GM23338 (cell line): ENCODE results near the gene LYPLAL1. TPM values are rescaled to one million over a fixed set of nuclear protein-coding genes. Genes with fewer than 3 reads are reported as not detected.

Source experiments
- ATAC-seq: fragments of 200-7000 bp; cut with Tn5 transposase; 3 replicates; pipeline ENCODE4 v1.9.1; 2020
- DNase-seq: peaks from one replicate; pipeline ENCODE4 v3.0.0-alpha.2; 2015; ENCODE audit warnings: low spot score
- H2AFZ ChIP-seq: fragments of 200-600 bp; sonication (generic); 2 replicates; pipeline ENCODE4 v1.8.0; 2016; ENCODE audit warnings: antibody characterized with exemption, mild to moderate bottlenecking, moderate library complexity
- H3F3A ChIP-seq: fragments of 200-600 bp; sonication (generic); replicated peaks from 2 replicates; pipeline ENCODE4 v1.8.0; 2017; ENCODE audit warnings: antibody characterized with exemption, mixed run types, low read depth
- H3K27ac ChIP-seq: fragments of 200-600 bp; sonication (generic); 2 replicates; pipeline ENCODE4 v1.6.1; 2016; ENCODE audit warnings: low read depth
- H3K27me3 ChIP-seq: fragments of 200-600 bp; sonication (generic); 2 replicates; pipeline ENCODE4 v1.8.0; 2016; ENCODE audit warnings: mild to moderate bottlenecking, mixed run types, moderate library complexity; ENCODE audit not compliant: insufficient read depth
- H3K36me3 ChIP-seq: fragments of 200-600 bp; sonication (generic); 2 replicates; pipeline ENCODE4 v1.8.0; 2016; ENCODE audit warnings: mild to moderate bottlenecking; ENCODE audit not compliant: insufficient read depth
- H3K4me1 ChIP-seq: fragments of 200-600 bp; sonication (generic); 2 replicates; pipeline ENCODE4 v1.8.0; 2016; ENCODE audit warnings: mild to moderate bottlenecking, moderate library complexity; ENCODE audit not compliant: insufficient read depth
- H3K4me2 ChIP-seq: fragments of 200-600 bp; sonication (generic); 2 replicates; pipeline ENCODE4 v1.7.1; 2017; ENCODE audit warnings: mixed run types
- H3K4me3 ChIP-seq: fragments of 200-600 bp; sonication (generic); 2 replicates; pipeline ENCODE4 v1.6.1; 2016; ENCODE audit warnings: mixed run types
- H3K79me2 ChIP-seq: fragments of 200-600 bp; sonication (generic); replicated peaks from 2 replicates; pipeline ENCODE4 v1.8.0; 2017; ENCODE audit warnings: mild to moderate bottlenecking; ENCODE audit not compliant: insufficient read depth
- H3K9me2 ChIP-seq: fragments of 200-600 bp; sonication (generic); 2 replicates; pipeline ENCODE4 v1.8.0; 2017; ENCODE audit not compliant: insufficient read depth
- H4K20me1 ChIP-seq: fragments of 200-600 bp; sonication (generic); replicated peaks from 2 replicates; pipeline ENCODE4 v1.8.0; 2017; ENCODE audit warnings: mild to moderate bottlenecking; ENCODE audit not compliant: insufficient read depth
- H3K27ac Mint-ChIP-seq: 2 replicates; pipeline ENCODE4 v1.8.0; 2020; ENCODE audit warnings: inconsistent platforms, mild to moderate bottlenecking, moderate library complexity, mixed read lengths
- H3K27me3 Mint-ChIP-seq: 3 replicates; pipeline ENCODE4 v1.8.0; 2022; ENCODE audit warnings: low read depth, mild to moderate bottlenecking, moderate library complexity, mixed read lengths, inconsistent platforms; ENCODE audit not compliant: insufficient read depth, poor library complexity
- H3K36me3 Mint-ChIP-seq: 3 replicates; pipeline ENCODE4 v1.8.0; 2021; ENCODE audit warnings: low read depth, mild to moderate bottlenecking, inconsistent platforms, moderate library complexity, mixed read lengths
- H3K4me1 Mint-ChIP-seq: 3 replicates; pipeline ENCODE4 v1.8.0; 2020; ENCODE audit warnings: mild to moderate bottlenecking, inconsistent platforms, mixed read lengths
- H3K4me3 Mint-ChIP-seq: 3 replicates; pipeline ENCODE4 v1.8.0; 2021; ENCODE audit warnings: moderate library complexity, mild to moderate bottlenecking, inconsistent platforms, mixed read lengths
- H3K9me3 Mint-ChIP-seq: 3 replicates; pipeline ENCODE4 v1.8.0; 2020; ENCODE audit warnings: moderate library complexity, mild to moderate bottlenecking, inconsistent platforms, mixed read lengths
- CREB1 ChIP-seq: fragments of 250-450 bp; sonication (Bioruptor Pico); IDR thresholded peaks from 2 replicates; pipeline ENCODE4 v1.5.0; 2020; ENCODE audit warnings: low read depth, mild to moderate bottlenecking, moderate library complexity
- EZH2 ChIP-seq: fragments of 200-600 bp; sonication (generic); IDR thresholded peaks from one replicate; pipeline ENCODE4 v1.8.0; 2017; ENCODE audit warnings: antibody characterized with exemption, mild to moderate bottlenecking, low read depth; ENCODE audit not compliant: unreplicated experiment
- NANOG ChIP-seq: IDR thresholded peaks from 2 replicates; pipeline ENCODE4 v1.6.1; 2016; ENCODE audit warnings: antibody characterized with exemption, borderline replicate concordance
- POLR2AphosphoS5 ChIP-seq: IDR thresholded peaks from 2 replicates; pipeline ENCODE4 v1.6.1; 2016; ENCODE audit warnings: antibody characterized with exemption, low read depth
- STAT1 ChIP-seq: IDR thresholded peaks from one replicate; pipeline ENCODE4 v1.6.1; 2016; ENCODE audit warnings: antibody characterized with exemption; ENCODE audit not compliant: unreplicated experiment
- ZNF114 ChIP-seq: fragments of 250-450 bp; sonication (Bioruptor Pico); IDR thresholded peaks from 2 replicates; pipeline ENCODE4 v1.5.0; 2020; ENCODE audit warnings: mild to moderate bottlenecking, moderate library complexity
- ZNF331 ChIP-seq: fragments of 250-450 bp; sonication (Bioruptor Pico); IDR thresholded peaks from 2 replicates; pipeline ENCODE4 v1.5.0; 2020; ENCODE audit warnings: low read depth, mild to moderate bottlenecking, moderate library complexity
- polyA plus RNA-seq: library from polyadenylated mRNA; unstranded; fragments of >200 nt; fragmentation: Nextera tagmentation; extraction: Ambion mirVana; gene quantifications from 2 replicates; pipeline ENCODE4 v1.2.1, GENCODE V29; 2016
- total RNA-seq: library from RNA; depleted of rRNA; stranded (reverse); fragments of >200 nt; shearing (Covaris generic); gene quantifications from 2 replicates; pipeline ENCODE4 v1.2.3, GENCODE V29; 2014
- TF ChIP-seq, protein P1 (sequence below): IDR thresholded peaks from one replicate; pipeline ENCODE4 v1.6.1; 2018; ENCODE audit warnings: antibody characterized with exemption; ENCODE audit not compliant: unreplicated experiment
- TF ChIP-seq, protein P2 (sequence below): IDR thresholded peaks from 2 replicates; pipeline ENCODE4 v1.6.1; 2016; ENCODE audit warnings: antibody characterized with exemption
- TF ChIP-seq, protein P3 (sequence below), 2 experiments: fragments of 200-600 bp in 1 of 2; sonication (generic) in 1 of 2; conservative IDR thresholded peaks; 2 replicates each; pipeline versions ENCODE4 v1.5.1 to v1.6.1; 2016 to 2017; ENCODE audit warnings: antibody characterized with exemption in 2 of 2, low read depth in 2 of 2, mild to moderate bottlenecking in 2 of 2, moderate library complexity in 1 of 2

LYPLAL1 gene
- total and polyA plus RNA-seq, 2 experiments from 2014 or later, result 9.9 to 60.2 TPM

DNA sequence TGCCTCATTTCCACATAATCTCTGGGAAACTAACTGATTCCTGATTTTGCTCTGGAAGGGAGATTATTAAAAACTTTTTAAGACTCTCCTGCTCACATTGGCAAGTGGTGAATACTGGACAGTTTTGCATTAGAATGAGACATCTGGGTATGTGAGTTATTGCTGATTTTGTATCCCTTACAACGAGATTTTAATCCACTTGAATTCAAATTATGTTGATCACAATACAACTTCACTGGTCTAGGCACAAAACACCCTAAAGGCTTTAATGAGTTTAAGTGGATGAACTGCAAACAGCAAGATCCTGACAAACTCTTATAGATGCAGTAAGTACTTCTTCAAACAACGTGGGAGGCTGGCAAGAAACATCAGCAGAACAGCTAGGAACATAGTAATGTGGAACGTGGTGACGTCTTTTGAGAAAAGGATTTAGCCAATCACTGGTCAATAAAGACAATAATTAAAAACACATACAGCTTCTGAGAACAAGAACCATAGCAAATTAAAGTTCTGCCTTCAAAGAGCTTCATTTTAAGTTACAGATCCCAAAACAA lies 10.2 kb upstream of the LYPLAL1 start (continued):
- TF ChIP-seq, protein P1, sequence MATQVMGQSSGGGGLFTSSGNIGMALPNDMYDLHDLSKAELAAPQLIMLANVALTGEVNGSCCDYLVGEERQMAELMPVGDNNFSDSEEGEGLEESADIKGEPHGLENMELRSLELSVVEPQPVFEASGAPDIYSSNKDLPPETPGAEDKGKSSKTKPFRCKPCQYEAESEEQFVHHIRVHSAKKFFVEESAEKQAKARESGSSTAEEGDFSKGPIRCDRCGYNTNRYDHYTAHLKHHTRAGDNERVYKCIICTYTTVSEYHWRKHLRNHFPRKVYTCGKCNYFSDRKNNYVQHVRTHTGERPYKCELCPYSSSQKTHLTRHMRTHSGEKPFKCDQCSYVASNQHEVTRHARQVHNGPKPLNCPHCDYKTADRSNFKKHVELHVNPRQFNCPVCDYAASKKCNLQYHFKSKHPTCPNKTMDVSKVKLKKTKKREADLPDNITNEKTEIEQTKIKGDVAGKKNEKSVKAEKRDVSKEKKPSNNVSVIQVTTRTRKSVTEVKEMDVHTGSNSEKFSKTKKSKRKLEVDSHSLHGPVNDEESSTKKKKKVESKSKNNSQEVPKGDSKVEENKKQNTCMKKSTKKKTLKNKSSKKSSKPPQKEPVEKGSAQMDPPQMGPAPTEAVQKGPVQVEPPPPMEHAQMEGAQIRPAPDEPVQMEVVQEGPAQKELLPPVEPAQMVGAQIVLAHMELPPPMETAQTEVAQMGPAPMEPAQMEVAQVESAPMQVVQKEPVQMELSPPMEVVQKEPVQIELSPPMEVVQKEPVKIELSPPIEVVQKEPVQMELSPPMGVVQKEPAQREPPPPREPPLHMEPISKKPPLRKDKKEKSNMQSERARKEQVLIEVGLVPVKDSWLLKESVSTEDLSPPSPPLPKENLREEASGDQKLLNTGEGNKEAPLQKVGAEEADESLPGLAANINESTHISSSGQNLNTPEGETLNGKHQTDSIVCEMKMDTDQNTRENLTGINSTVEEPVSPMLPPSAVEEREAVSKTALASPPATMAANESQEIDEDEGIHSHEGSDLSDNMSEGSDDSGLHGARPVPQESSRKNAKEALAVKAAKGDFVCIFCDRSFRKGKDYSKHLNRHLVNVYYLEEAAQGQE, result no peak
- TF ChIP-seq STAT1, result no peak

DNA sequence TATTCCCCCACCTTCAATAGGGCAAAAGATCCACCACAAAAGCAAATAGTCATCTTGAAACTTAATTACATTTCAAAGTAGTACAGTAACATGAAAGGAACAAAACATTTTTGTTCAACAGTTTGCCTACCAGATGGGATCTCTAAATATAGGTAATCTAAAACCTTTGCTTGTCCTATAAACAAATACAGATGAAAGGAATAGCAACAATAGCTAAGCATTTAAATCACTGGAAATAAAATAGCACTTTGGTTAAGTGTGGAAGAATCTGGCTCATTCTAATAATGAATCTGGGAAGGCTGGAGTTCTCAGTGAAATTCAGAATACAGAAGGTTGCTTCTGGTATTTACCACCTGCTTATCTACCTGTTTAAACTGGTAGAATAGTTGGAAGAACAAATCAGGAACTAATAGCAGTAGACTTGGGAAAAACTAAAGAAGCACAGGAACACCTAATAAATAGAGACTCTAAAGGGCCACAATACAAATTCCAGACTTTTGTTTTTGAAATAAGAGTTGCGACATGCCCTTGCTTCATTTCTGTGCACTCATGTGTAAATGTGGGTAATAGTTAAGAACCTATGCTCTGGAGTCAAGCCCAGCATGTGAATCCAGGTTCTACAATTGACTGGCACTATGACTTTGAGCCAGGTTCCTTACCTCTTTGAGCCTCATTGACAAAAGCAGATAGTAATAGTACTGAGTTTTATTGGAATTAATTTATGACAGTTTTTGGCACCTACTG lies 2.3 kb upstream of the LYPLAL1 start:
- ATAC-seq (no peak), DNase-seq (no peak)
- H3K27me3 Mint-ChIP-seq, result no peaks in the 10 kb centered on the region
- Histone ChIP-seq H3K4me3 (no peak overlapping the region), H3K79me2 (peaks cover 12% of the 10 kb centered on the region; the same call in 1 of the 2 replicates), H3K27me3 (no peaks in the 10 kb centered on the region), H4K20me1 (0 out of 2 replicates have a peak, but pooled peaks cover 2% of the 10 kb centered on the region), H3K9me2 (no peaks in the 10 kb centered on the region), H3K4me2 (no peak overlapping the region), H2AFZ (no peak overlapping the region), H3F3A (no peaks in the 10 kb centered on the region), H3K4me1 (0 out of 2 replicates have a peak, but pooled peaks cover 14% of the 10 kb centered on the region), H3K36me3 (no peaks in the 10 kb centered on the region), H3K27ac (no peak overlapping the region)
- H3K27ac Mint-ChIP-seq, result no peak overlapping the region
- H3K36me3 Mint-ChIP-seq, result no peaks in the 10 kb centered on the region
- no peak overlapping the region for H3K4me3 Mint-ChIP-seq
- H3K4me1 Mint-ChIP-seq, result peaks cover 16% of the 10 kb centered on the region
- no peaks in the 10 kb centered on the region for H3K9me3 Mint-ChIP-seq
- TF ChIP-seq POLR2AphosphoS5 (no peak), CREB1 (CRISPR knock-in tag) (no peak), STAT1 (no peak), NANOG (no peak), ZNF114 (no peak), EZH2 (no peak), ZNF331 (CRISPR knock-in tag) (no peak)
- TF ChIP-seq, protein P2, sequence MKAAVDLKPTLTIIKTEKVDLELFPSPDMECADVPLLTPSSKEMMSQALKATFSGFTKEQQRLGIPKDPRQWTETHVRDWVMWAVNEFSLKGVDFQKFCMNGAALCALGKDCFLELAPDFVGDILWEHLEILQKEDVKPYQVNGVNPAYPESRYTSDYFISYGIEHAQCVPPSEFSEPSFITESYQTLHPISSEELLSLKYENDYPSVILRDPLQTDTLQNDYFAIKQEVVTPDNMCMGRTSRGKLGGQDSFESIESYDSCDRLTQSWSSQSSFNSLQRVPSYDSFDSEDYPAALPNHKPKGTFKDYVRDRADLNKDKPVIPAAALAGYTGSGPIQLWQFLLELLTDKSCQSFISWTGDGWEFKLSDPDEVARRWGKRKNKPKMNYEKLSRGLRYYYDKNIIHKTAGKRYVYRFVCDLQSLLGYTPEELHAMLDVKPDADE, result no peak
- TF ChIP-seq, protein P3, sequence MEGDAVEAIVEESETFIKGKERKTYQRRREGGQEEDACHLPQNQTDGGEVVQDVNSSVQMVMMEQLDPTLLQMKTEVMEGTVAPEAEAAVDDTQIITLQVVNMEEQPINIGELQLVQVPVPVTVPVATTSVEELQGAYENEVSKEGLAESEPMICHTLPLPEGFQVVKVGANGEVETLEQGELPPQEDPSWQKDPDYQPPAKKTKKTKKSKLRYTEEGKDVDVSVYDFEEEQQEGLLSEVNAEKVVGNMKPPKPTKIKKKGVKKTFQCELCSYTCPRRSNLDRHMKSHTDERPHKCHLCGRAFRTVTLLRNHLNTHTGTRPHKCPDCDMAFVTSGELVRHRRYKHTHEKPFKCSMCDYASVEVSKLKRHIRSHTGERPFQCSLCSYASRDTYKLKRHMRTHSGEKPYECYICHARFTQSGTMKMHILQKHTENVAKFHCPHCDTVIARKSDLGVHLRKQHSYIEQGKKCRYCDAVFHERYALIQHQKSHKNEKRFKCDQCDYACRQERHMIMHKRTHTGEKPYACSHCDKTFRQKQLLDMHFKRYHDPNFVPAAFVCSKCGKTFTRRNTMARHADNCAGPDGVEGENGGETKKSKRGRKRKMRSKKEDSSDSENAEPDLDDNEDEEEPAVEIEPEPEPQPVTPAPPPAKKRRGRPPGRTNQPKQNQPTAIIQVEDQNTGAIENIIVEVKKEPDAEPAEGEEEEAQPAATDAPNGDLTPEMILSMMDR (conservative IDR thresholded peaks at IDR 0.05; ENCODE audit: low read depth in 2 of 2), result no peak
- TF ChIP-seq, protein P1, result no peak
